PC-9 (cell line): ENCODE results near the gene LENG8. TPM values are rescaled to one million over a fixed set of nuclear protein-coding genes. Genes with fewer than 3 reads are reported as not detected.
"Not testable (repeated sequence)": the region's sequence is repeated elsewhere in the genome, so short reads cannot be mapped to it uniquely, and the experiment has no call there.

Source experiments
- BruUV-seq: library from RNA; stranded (reverse); fragments of 400-500 nt; replicated peaks from 2 replicates; lab custom pipeline; 2021; lab: Mats Ljungman, UMichigan
- CTCF ChIA-PET: fragments of 300-600 bp; sonication (Branson Sonifier 250); formaldehyde crosslinking; loops from one replicate; lab custom pipeline; 2022; ENCODE audit warnings: antibody characterized with exemption; lab: Charles Lee
- POLR2A ChIA-PET: fragments of 300-600 bp; sonication (Branson Sonifier 250); formaldehyde crosslinking; loops from one replicate; lab custom pipeline; 2022; ENCODE audit warnings: antibody characterized with exemption; ENCODE audit not compliant: unreplicated experiment; lab: Charles Lee
- DNase-seq, 2 experiments: peaks; one replicate each; pipeline versions ENCODE4 v3.0.0 to v3.0.0-alpha.2; 2015 to 2022; ENCODE audit warnings: mixed read lengths in 1 of 2
- H2AFZ ChIP-seq: fragments of 200-600 bp; sonication (generic); 2 replicates; pipeline ENCODE4 v1.8.1; 2017; ENCODE audit warnings: antibody characterized with exemption
- H3F3A ChIP-seq: fragments of 200-600 bp; sonication (generic); 2 replicates; pipeline ENCODE4 v1.8.1; 2017; ENCODE audit warnings: antibody characterized with exemption, mild to moderate bottlenecking, low read depth; ENCODE audit not compliant: insufficient read depth
- H3K27ac ChIP-seq: fragments of 200-600 bp; sonication (generic); 2 replicates; pipeline ENCODE4 v1.6.1; 2016; ENCODE audit warnings: mixed run types
- H3K27me3 ChIP-seq: fragments of 200-600 bp; sonication (generic); 2 replicates; pipeline ENCODE4 v1.6.1; 2016; ENCODE audit warnings: low read depth, mixed run types; ENCODE audit not compliant: insufficient read depth
- H3K36me3 ChIP-seq: fragments of 200-600 bp; sonication (generic); 2 replicates; pipeline ENCODE4 v1.6.1; 2016; ENCODE audit warnings: low read depth, mixed run types
- H3K4me1 ChIP-seq: fragments of 200-600 bp; sonication (generic); replicated peaks from 2 replicates; pipeline ENCODE4 v1.6.1; 2016; ENCODE audit warnings: mixed run types; ENCODE audit not compliant: insufficient read depth
- H3K4me2 ChIP-seq: fragments of 200-600 bp; sonication (generic); 2 replicates; pipeline ENCODE4 v1.6.1; 2017; ENCODE audit warnings: mixed run types
- H3K4me3 ChIP-seq: fragments of 200-600 bp; sonication (generic); 2 replicates; pipeline ENCODE4 v1.6.1; 2016; ENCODE audit warnings: mixed run types
- H3K79me2 ChIP-seq: fragments of 200-600 bp; sonication (generic); 2 replicates; pipeline ENCODE4 v1.6.1; 2017; ENCODE audit warnings: low read depth, mixed run types
- H3K9me2 ChIP-seq: fragments of 200-600 bp; sonication (generic); 2 replicates; pipeline ENCODE4 v1.8.1; 2017; ENCODE audit warnings: mild to moderate bottlenecking; ENCODE audit not compliant: insufficient read depth
- H3K9me3 ChIP-seq: fragments of 200-600 bp; sonication (generic); 2 replicates; pipeline ENCODE4 v1.8.1; 2016; ENCODE audit warnings: low read depth; ENCODE audit not compliant: insufficient read depth
- H4K20me1 ChIP-seq: fragments of 200-600 bp; sonication (generic); 2 replicates; pipeline ENCODE4 v1.8.1; 2017; ENCODE audit not compliant: insufficient read depth
- EZH2 ChIP-seq: fragments of 200-600 bp; sonication (generic); IDR thresholded peaks from 2 replicates; pipeline ENCODE4 v1.8.0; 2017; ENCODE audit warnings: antibody characterized with exemption, low read depth
- intact Hi-C: fragments of 100-400 bp; cut with micrococcal nuclease; formaldehyde crosslinking; loops from one replicate; pipeline ENCODE4 v1.10.0; 2022; ENCODE audit not compliant: unreplicated experiment
- total RNA-seq: library from RNA; stranded (reverse); gene quantifications from 2 replicates; pipeline ENCODE4 v1.2.3, GENCODE V29; 2021
- TF ChIP-seq, protein P1 (sequence below): fragments of 200-600 bp; sonication (generic); conservative IDR thresholded peaks from 2 replicates; pipeline ENCODE4 v1.6.1; 2017; ENCODE audit warnings: mixed run types, antibody characterized with exemption, mild to moderate bottlenecking, moderate library complexity

The LENG8 gene
- total RNA-seq, 1 experiment from 2014 or later, result 274 TPM

DNA sequence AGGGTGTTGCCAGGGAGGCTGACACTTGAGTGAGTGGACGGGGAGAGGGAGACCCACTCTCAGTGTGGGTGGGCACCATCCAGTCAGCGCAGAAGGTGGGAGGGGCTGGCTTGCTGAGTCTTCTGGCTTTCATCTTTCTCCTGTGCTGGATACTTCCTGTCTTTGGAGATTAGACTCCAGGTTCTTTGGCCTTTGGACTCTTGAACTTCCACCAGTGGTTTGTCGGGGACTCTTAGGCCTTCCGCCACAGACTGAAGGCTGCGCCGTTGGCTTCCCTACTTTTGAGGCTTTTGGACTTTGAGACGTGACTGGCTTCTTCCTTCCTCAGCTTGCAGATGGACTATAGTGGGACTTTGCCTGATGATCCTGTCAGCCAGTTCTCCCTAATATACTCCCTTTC is 4.3 kb upstream of the LENG8 start:
- intact Hi-C loops, result no loop called here
- DNase-seq, result no peak
- Histone ChIP-seq H3K4me2 (no peak overlapping the region), H3K79me2 (peaks cover 41% of the 10 kb centered on the region), H3K9me2 (no peaks in the 10 kb centered on the region), H2AFZ (no peak overlapping the region), H3K4me1 (peaks cover 10% of the 10 kb centered on the region), H3K27ac (no peak overlapping the region), H3F3A (peaks cover 19% of the 10 kb centered on the region; the same call in 1 of the 2 replicates), H3K27me3 (no peaks in the 10 kb centered on the region), H4K20me1 (peaks cover 5% of the 10 kb centered on the region), H3K36me3 (peaks cover 15% of the 10 kb centered on the region), H3K9me3 (no peaks in the 10 kb centered on the region), H3K4me3 (no peak overlapping the region)
- ChIA-PET CTCF (interaction anchor here (0.6 kb wide), 1 partner anchor 34 kb away, joined by 9 read pairs; no protein-coding TSS in a partner anchor), POLR2A (no interaction called here)
- BruUV-seq, result no TSS peak
- TF ChIP-seq, protein P1, sequence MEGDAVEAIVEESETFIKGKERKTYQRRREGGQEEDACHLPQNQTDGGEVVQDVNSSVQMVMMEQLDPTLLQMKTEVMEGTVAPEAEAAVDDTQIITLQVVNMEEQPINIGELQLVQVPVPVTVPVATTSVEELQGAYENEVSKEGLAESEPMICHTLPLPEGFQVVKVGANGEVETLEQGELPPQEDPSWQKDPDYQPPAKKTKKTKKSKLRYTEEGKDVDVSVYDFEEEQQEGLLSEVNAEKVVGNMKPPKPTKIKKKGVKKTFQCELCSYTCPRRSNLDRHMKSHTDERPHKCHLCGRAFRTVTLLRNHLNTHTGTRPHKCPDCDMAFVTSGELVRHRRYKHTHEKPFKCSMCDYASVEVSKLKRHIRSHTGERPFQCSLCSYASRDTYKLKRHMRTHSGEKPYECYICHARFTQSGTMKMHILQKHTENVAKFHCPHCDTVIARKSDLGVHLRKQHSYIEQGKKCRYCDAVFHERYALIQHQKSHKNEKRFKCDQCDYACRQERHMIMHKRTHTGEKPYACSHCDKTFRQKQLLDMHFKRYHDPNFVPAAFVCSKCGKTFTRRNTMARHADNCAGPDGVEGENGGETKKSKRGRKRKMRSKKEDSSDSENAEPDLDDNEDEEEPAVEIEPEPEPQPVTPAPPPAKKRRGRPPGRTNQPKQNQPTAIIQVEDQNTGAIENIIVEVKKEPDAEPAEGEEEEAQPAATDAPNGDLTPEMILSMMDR, result no peak
- TF ChIP-seq EZH2, result no peak

DNA sequence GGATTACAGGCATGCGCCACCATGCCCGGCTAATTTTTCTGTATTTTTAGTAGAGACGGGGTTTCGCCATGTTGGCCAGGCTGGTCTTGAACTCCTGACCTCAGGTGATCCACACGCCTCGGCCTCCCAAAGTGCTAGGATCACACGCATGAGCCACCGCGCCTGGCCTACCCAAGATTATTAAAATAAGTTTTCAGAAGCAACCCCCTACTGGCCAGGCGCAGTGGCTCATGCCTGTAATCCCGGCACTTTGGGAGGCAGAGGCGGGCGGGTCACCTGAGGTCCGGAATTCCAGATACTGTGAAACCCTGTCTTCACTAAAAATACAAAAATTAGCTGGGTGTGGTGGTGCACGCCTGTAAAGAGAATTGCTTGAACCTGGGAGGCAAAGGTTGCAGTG is 2.6 kb upstream of the LENG8 start:
- H3K4me3 ChIP-seq, H3K27ac ChIP-seq, DNase-seq, BruUV-seq, H3K4me2 ChIP-seq, H3K9me2 ChIP-seq, H3K9me3 ChIP-seq, intact Hi-C loops, H2AFZ ChIP-seq, H3K27me3 ChIP-seq: not testable (repeated sequence)
- H3K36me3 ChIP-seq, result peaks cover 21% of the 10 kb centered on the region
- H3K4me1 ChIP-seq, result peaks cover 23% of the 10 kb centered on the region
- H4K20me1 ChIP-seq, result peaks cover 21% of the 10 kb centered on the region
- peaks cover 16% of the 10 kb centered on the region; the same call in 1 of the 2 replicates for H3F3A ChIP-seq
- POLR2A ChIA-PET, result interaction anchor here (0.5 kb wide), 1 partner anchor 364 kb away, joined by 12 read pairs; no protein-coding TSS in a partner anchor
- CTCF ChIA-PET, result interaction anchor here (0.5 to 0.7 kb wide), 3 partner anchors 14 to 462 kb away, joined by 3 to 6 read pairs (median 3); no protein-coding TSS in a partner anchor
- peaks cover 57% of the 10 kb centered on the region for H3K79me2 ChIP-seq

DNA sequence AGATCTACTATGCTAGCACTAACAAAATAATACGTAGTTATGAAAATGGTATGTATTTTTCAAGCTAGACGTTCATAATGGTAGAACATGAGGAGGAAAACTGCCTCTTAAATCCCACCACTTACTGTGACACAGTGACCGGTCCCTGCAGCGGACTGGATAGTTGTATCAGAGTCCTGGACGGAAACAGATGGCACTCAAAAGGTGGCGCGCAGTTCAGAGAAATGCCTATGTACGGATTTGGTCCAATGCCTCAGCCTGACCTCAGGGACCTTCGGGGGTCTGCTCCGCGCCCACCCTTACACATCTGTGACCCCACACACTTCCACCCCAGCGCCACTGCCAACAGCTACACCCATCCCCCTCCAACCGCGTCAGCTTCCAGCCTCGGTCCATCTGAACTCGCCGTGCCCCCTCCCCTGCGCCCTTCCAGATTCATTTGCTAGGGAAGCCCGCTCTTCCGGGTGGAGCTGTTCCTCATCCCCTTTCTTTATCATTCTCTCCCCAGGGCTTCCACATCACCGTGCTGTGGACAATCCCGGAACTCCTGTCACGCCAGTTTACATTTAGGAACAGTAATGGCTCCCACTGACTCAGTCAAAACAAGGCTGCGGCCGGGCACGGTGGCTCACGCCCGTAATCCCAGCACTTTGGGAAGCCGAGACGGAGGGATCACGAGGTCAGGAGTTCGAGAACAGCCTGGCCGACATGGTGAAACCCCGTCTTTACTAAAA is 792 bp upstream of the LENG8 start:
- H3K27me3 ChIP-seq, result no peaks in the 10 kb centered on the region
- ChIA-PET CTCF (interaction anchor here (0.5 to 0.8 kb wide), 4 partner anchors 14 to 198 kb away, joined by 3 to 9 read pairs (median 3); no protein-coding TSS in a partner anchor), POLR2A (interaction anchor here (0.5 to 1.6 kb wide), 6 partner anchors 10 to 1207 kb away, joined by 5 to 35 read pairs (median 8); partner anchors contain the start of genes CDC42EP5, LENG9 and U2AF2)
- peaks cover 75% of the 10 kb centered on the region for H3K79me2 ChIP-seq
- H3K4me2 ChIP-seq, result peak overlapping the region; percentile 95
- BruUV-seq, result no TSS peak
- peaks cover 25% of the 10 kb centered on the region for H3K4me1 ChIP-seq
- peak overlapping the region; percentile 96 for H3K4me3 ChIP-seq
- TF ChIP-seq, protein P1, result no peak
- no peak for TF ChIP-seq EZH2
- peak overlapping the region; percentile 77 for H2AFZ ChIP-seq
- H3K36me3 ChIP-seq, result peaks cover 36% of the 10 kb centered on the region
- H3F3A ChIP-seq, result peaks cover 17% of the 10 kb centered on the region; the same call in 1 of the 2 replicates
- intact Hi-C loops, result loop anchor here (1.0 to 2.0 kb wide), 3 partner anchors 16 to 579 kb away; partner anchors contain the start of gene CNOT3
- no peaks in the 10 kb centered on the region for H3K9me3 ChIP-seq
- H3K9me2 ChIP-seq, result no peaks in the 10 kb centered on the region
- peaks cover 40% of the 10 kb centered on the region for H4K20me1 ChIP-seq
- DNase-seq, result peak; percentile 40 to 62
- peak overlapping the region; percentile 65 for H3K27ac ChIP-seq
